HG02973 (cell line): ENCODE measurements around the gene KCTD18.
A peak's percentile ranks its signal among the peaks of the same experiment; 100 is the strongest.

ENCODE experiments used
- ATAC-seq: cut with Tn5 transposase; IDR thresholded peaks from one replicate; pipeline ENCODE4 v1.9.1; 2021; ENCODE audit warnings: moderate library complexity; ENCODE audit not compliant: unreplicated experiment

KCTD18 gene

GRCh38 chr2:200456567-200456966 lies 53.3 kb downstream of the KCTD18 start:
- ATAC-seq: no peak

- peak; percentile 40 for ATAC-seq
These were observed 53.9 kb downstream of the KCTD18 start for GRCh38 chr2:200455958-200456421.

GRCh38 chr2:200454927-200455801 lies 54.7 kb downstream of the KCTD18 start:
- peak; percentile 94 for ATAC-seq

GRCh38 chr2:200453853-200454534 lies 55.9 kb downstream of the KCTD18 start:
- ATAC-seq: no peak

- no peak for ATAC-seq
These were observed 56.6 kb downstream of the KCTD18 start for GRCh38 chr2:200453142-200453852.

- ATAC-seq: no peak
These were observed 57.5 kb downstream of the KCTD18 start for GRCh38 chr2:200452377-200452776.

GRCh38 chr2:200451511-200451910 lies 58.4 kb downstream of the KCTD18 start:
- no peak for ATAC-seq

GRCh38 chr2:200450288-200450687 lies 59.6 kb downstream of the KCTD18 start:
- no peak for ATAC-seq

GRCh38 chr2:200449149-200449548 lies 60.7 kb downstream of the KCTD18 start:
- no peak for ATAC-seq

GRCh38 chr2:200448455-200448854 lies 61.4 kb downstream of the KCTD18 start:
- ATAC-seq: no peak

- ATAC-seq: no peak
These were observed 62.6 kb downstream of the KCTD18 start for GRCh38 chr2:200447139-200447855.

- no peak for ATAC-seq
These were observed 63.3 kb downstream of the KCTD18 start for GRCh38 chr2:200446612-200447011.

- no peak for ATAC-seq
These were observed 64.6 kb downstream of the KCTD18 start for GRCh38 chr2:200445284-200445683.

- no peak for ATAC-seq
These were observed 65.3 kb downstream of the KCTD18 start for GRCh38 chr2:200444530-200444929.

GRCh38 chr2:200443916-200444315 lies 66.0 kb downstream of the KCTD18 start:
- no peak for ATAC-seq

- ATAC-seq: no peak
These were observed 66.5 kb downstream of the KCTD18 start for GRCh38 chr2:200443376-200443775.

- no peak for ATAC-seq
These were observed 67.4 kb downstream of the KCTD18 start for GRCh38 chr2:200442471-200442870.

- ATAC-seq: no peak
These were observed 69.9 kb downstream of the KCTD18 start for GRCh38 chr2:200439981-200440380.
